Pancreas (tissue), 10 donors: ENCODE measurements around the gene BUB3. TPM values are rescaled to one million over a fixed set of nuclear protein-coding genes. Genes with fewer than 3 reads are reported as not detected.

Experiments
- ATAC-seq, 4 donors: fragments of 200-7000 bp; cut with Tn5 transposase; one replicate each; pipeline versions ENCODE4 v1.8.0 to v1.9.1; 2020; ENCODE audit warnings: mild to moderate bottlenecking in 4 of 4, moderate library complexity in 4 of 4
- DNase-seq, 6 donors: peaks; one replicate each; pipeline ENCODE4 v3.0.0-alpha.2; 2020
- FAIRE-seq: peaks from 2 replicates; lab custom pipeline; 2012; peaks lifted over from hg19 to GRCh38; lab: Jason Lieb, UNC
- H3K27ac ChIP-seq, 4 donors: fragments of 200-600 bp; sonication (generic); 1 replicate in 3 of 4; 2 replicates in 1 of 4; pipeline versions ENCODE4 v1.5.0 to v1.8.0; 2020
- H3K27me3 ChIP-seq, 4 donors: fragments of 200-600 bp; one replicate each; pipeline ENCODE4 v1.8.0; 2021
- H3K36me3 ChIP-seq, 3 donors: fragments of 200-600 bp; sonication (generic) in 1 of 3; one replicate each; pipeline versions ENCODE4 v1.5.0 to v1.8.0; 2020 to 2021
- H3K4me1 ChIP-seq, 3 donors: fragments of 200-600 bp; one replicate each; pipeline ENCODE4 v1.8.0; 2021
- H3K4me3 ChIP-seq, 4 donors: fragments of 200-600 bp; sonication (generic) in 2 of 4; one replicate each; pipeline versions ENCODE4 v1.5.0 to v1.8.0; 2020 to 2021
- H3K9me3 ChIP-seq, 4 donors: fragments of 200-600 bp; one replicate each; pipeline ENCODE4 v1.8.0; 2021
- CTCF ChIP-seq, 4 donors: fragments of 200-600 bp; sonication (generic) in 3 of 4; IDR thresholded peaks; one replicate each; pipeline versions ENCODE4 v1.5.0 to v1.8.0; 2021; ENCODE audit warnings: antibody characterized with exemption in 4 of 4
- WGBS, 2 donors: extraction: QIAGEN DNeasy Blood & Tissue Kit; methylation state at CpG; one replicate each; pipeline ENCODE4 v1.1.7; 2013; 5-methylcytosine and 5-hydroxymethylcytosine counted together
- intact Hi-C, 3 donors: fragments of 100-400 bp; cut with DNase I; formaldehyde crosslinking; loops; one replicate each; pipeline versions ENCODE4 v1.11.1 to v1.14.2; 2022
- polyA plus RNA-seq, 2 donors: library from polyadenylated mRNA; stranded (reverse); fragments of 200-250 nt; gene quantifications; one replicate each; pipeline ENCODE4 v1.2.3, GENCODE V29; 2013
- total RNA-seq, 6 donors: library from RNA; stranded (reverse); fragmentation: NEBNext Ultra II Directional in 4 of 6; extraction: Animal tissue kit (Norgen Biotek cat#: 25700) in 4 of 6; gene quantifications; one replicate each; pipeline versions ENCODE4 v1.2.1 to v1.2.4, GENCODE V29; 2021 to 2023
- donor health status: healthy with polysubstance abuse.
- donor health status: DM: no; HTN: no; CAD: no; lungs with moderate emphysema.
- donor health status: DM: no; HTN: no; CAD: no.
- donor health status: control.
- donor health status: control.
- donor health status: Bipolar disorder and iron deficiency.
- donor health status: DM: yes; HTN: yes; CAD: no.
- donor health status: DM: no; HTN: no; CAD: no.
- donor health status: DM: no; HTN: no; CAD: no.
- donor health status: DM: yes; HTN: yes; CAD: no.

BUB3 gene
- total and polyA plus RNA-seq, 8 donors = 10.0 to 33.8 (median 23.0) TPM

DNA sequence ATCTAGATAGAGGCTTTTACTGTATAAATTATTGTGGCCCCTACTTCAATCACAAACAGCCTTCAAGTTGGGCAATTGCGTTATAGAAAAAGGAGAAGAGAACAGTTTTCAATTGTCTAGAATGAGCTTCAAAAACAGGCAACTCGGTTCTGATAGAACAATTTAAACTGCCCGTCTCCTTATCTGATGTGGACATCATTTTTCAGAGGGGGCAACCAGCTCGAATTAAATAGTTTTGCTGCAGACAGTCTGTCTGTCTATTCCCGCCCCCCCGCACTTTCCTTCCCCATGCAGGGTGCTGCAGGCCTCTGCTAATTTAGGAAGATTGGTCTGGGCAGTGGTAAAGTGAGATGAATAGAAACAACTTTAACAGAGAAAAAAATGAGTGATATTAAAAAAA lies 58.4 kb downstream of the BUB3 start:
- WGBS, 2 donors = 72 to 79% methylated on average over 6 of the region's 6 CpGs
- TF ChIP-seq CTCF (IDR thresholded peaks at IDR 0.05) = no peak
- intact Hi-C loops = no loop called here
- H3K27me3 ChIP-seq = no peaks in the 10 kb centered on the region
- H3K36me3 ChIP-seq = no peaks in the 10 kb centered on the region
- no peak overlapping the region for H3K4me3 ChIP-seq
- H3K9me3 ChIP-seq = peaks cover 0 to 7% (median 0%) of the 10 kb centered on the region in 4 donors
- H3K27ac ChIP-seq = no peak overlapping the region
- no peaks in the 10 kb centered on the region for H3K4me1 ChIP-seq
- ATAC-seq = no peak
- no peak for FAIRE-seq
- DNase-seq = no peak

DNA sequence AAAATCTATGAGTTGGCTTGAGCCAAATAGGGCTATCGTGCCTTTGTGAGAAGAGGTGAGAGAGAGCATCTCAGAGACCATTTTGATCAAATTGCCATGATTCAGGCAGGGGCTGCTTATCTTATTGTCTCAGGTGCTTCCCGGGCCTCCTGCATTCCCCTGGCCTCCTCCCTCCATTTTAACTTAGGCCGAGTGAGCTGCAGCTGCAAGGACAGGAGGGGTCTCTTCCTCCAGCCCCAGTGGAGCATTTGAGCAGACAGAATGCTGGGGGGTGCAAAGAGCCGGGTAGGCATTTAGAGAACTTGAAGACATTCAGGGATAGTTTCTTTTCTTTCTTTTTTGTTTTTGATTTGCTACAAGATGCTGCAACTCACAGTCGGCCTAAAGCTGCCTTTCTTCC lies 59.0 kb downstream of the BUB3 start:
- Histone ChIP-seq H3K4me1 (no peaks in the 10 kb centered on the region), H3K27ac (no peak overlapping the region), H3K4me3 (no peak overlapping the region), H3K27me3 (no peaks in the 10 kb centered on the region), H3K36me3 (no peaks in the 10 kb centered on the region), H3K9me3 (peaks cover 0 to 7% (median 0%) of the 10 kb centered on the region in 4 donors)
- TF ChIP-seq CTCF (IDR thresholded peaks at IDR 0.05) = no peak
- intact Hi-C loops = no loop called here
- DNase-seq (no peak), ATAC-seq (no peak), FAIRE-seq (no peak)
- WGBS, 2 donors = 77 to 78% methylated on average over 5 of the region's 5 CpGs

Other genes starting within 250 kb of the BUB3 start
- gene FAM24A, start 243.8 kb upstream of the BUB3 start, total RNA-seq = not detected
- gene FAM24A, start 243.8 kb upstream of the BUB3 start, polyA plus RNA-seq = not detected
- gene C10orf88, start 200.2 kb upstream of the BUB3 start, total RNA-seq = 1 to 10 TPM; 2.2 to 4.4 (median 2.9) TPM
- gene C10orf88, start 200.2 kb upstream of the BUB3 start, polyA plus RNA-seq = 1 to 10 TPM; 3.8 to 5.6 TPM
- gene PSTK, start 174.0 kb upstream of the BUB3 start, total RNA-seq = 1 to 10 TPM; 1.4 to 3.1 (median 2.2) TPM
- gene PSTK, start 174.0 kb upstream of the BUB3 start, polyA plus RNA-seq = 1 to 10 TPM; 1.9 to 3.1 TPM
- 10 to 100 TPM in 3 of 6 donors, 1 to 10 TPM in 3; 7.4 to 13.1 (median 10.5) TPM for gene IKZF5, start 145.6 kb upstream of the BUB3 start, total RNA-seq
- gene IKZF5, start 145.6 kb upstream of the BUB3 start, polyA plus RNA-seq = 1 to 10 TPM; 6.2 to 8.5 TPM
- 10 to 100 TPM; 10.1 to 18.2 (median 13.3) TPM for gene ACADSB, start 145.4 kb upstream of the BUB3 start, total RNA-seq
- gene ACADSB, start 145.4 kb upstream of the BUB3 start, polyA plus RNA-seq = 1 to 10 TPM; 3.6 to 6.4 TPM
- gene HMX3, start 18.4 kb upstream of the BUB3 start, total RNA-seq = under 1 TPM in 2 of 6 donors, not detected in 4; 0.29 to 0.53 TPM
- under 1 TPM in 1 of 2 donors, not detected in 1; 0.07 TPM for gene HMX3, start 18.4 kb upstream of the BUB3 start, polyA plus RNA-seq
- gene HMX2, start 6.3 kb upstream of the BUB3 start, total RNA-seq = under 1 TPM in 3 of 6 donors, not detected in 3; 0.14 to 0.25 (median 0.14) TPM
- under 1 TPM in 1 of 2 donors, not detected in 1; 0.19 TPM for gene HMX2, start 6.3 kb upstream of the BUB3 start, polyA plus RNA-seq